H1 (cell line): ENCODE measurements around the gene CHPT1. TPM values are rescaled to one million over a fixed set of nuclear protein-coding genes. Genes with fewer than 3 reads are reported as not detected.
"Not testable (repeated sequence)": the region's sequence is repeated elsewhere in the genome, so short reads cannot be mapped to it uniquely, and the experiment has no call there.

Experiments used
- CTCF ChIA-PET: fragments of 300-600 bp; sonication (Branson Sonifier 250); formaldehyde crosslinking; loops from one replicate; lab custom pipeline; 2021; ENCODE audit not compliant: partially characterized antibody; lab: Charles Lee
- POLR2A ChIA-PET: fragments of 300-600 bp; sonication (Branson Sonifier 250); formaldehyde crosslinking; loops from one replicate; lab custom pipeline; 2021; ENCODE audit warnings: inconsistent platforms; ENCODE audit not compliant: partially characterized antibody; lab: Charles Lee
- DNase-seq, 2 experiments: peaks; one replicate each; pipeline versions ENCODE4 v3.0.0 to v3.0.0-alpha.2; 2010 to 2022; ENCODE audit warnings: low spot score in 2 of 2, low read depth in 1 of 2, mixed read lengths in 1 of 2
- FAIRE-seq: peaks from 2 replicates; lab custom pipeline; 2011; peaks lifted over from hg19 to GRCh38; lab: Jason Lieb, UNC
- H2AFZ ChIP-seq: 2 replicates; pipeline ENCODE4 v1.8.1; 2012; ENCODE audit warnings: low read length, inconsistent platforms
- H2AK5ac ChIP-seq: 2 replicates; pipeline ENCODE4 v1.6.1; 2013; ENCODE audit warnings: low read depth, low read length
- H2BK120ac ChIP-seq: replicated peaks from 2 replicates; pipeline ENCODE3; 2013; ENCODE audit warnings: low read depth, low read length, inconsistent platforms
- H2BK12ac ChIP-seq: 2 replicates; pipeline ENCODE4 v1.6.1; 2013; ENCODE audit warnings: low read depth, low read length
- H2BK15ac ChIP-seq: 2 replicates; pipeline ENCODE4 v1.6.1; 2013; ENCODE audit warnings: low read length
- H2BK20ac ChIP-seq: 2 replicates; pipeline ENCODE4 v1.6.1; 2013; ENCODE audit warnings: low read length
- H2BK5ac ChIP-seq: 2 replicates; pipeline ENCODE4 v1.6.1; 2013; ENCODE audit warnings: low read depth, low read length
- H3K14ac ChIP-seq: 2 replicates; pipeline ENCODE4 v1.6.1; 2013; ENCODE audit warnings: inconsistent platforms; ENCODE audit not compliant: insufficient read length
- H3K18ac ChIP-seq: 2 replicates; pipeline ENCODE4 v1.6.1; 2013; ENCODE audit warnings: low read length; ENCODE audit errors: extremely low read depth
- H3K23ac ChIP-seq: 2 replicates; pipeline ENCODE4 v1.6.1; 2013; ENCODE audit warnings: inconsistent platforms; ENCODE audit not compliant: insufficient read length
- H3K23me2 ChIP-seq: 2 replicates; pipeline ENCODE4 v1.6.1; 2013; ENCODE audit warnings: low read depth, low read length
- H3K27ac ChIP-seq: 2 replicates; pipeline ENCODE4 v1.6.1; 2011; ENCODE audit warnings: low read depth, low read length, inconsistent platforms
- H3K27me3 ChIP-seq, 4 experiments: replicated peaks in 1 of 4; 1 replicate in 1 of 4; 2 replicates in 3 of 4; pipeline versions ENCODE4 v1.6.1 to v1.8.1; 2011 to 2013; ENCODE audit warnings: low read length in 3 of 4, mild to moderate bottlenecking in 3 of 4, inconsistent platforms in 2 of 4, mixed read lengths in 2 of 4, moderate library complexity in 1 of 4; ENCODE audit not compliant: control insufficient read depth in 3 of 4, insufficient read depth in 3 of 4; ENCODE audit errors: extremely low read depth in 1 of 4
- H3K36me3 ChIP-seq, 4 experiments: 2 replicates each; pipeline versions ENCODE4 v1.6.1 to v1.8.1; 2011 to 2013; ENCODE audit warnings: mild to moderate bottlenecking in 4 of 4, low read length in 3 of 4, moderate library complexity in 2 of 4, control low read depth in 1 of 4, inconsistent platforms in 1 of 4; ENCODE audit not compliant: insufficient read depth in 4 of 4, control insufficient read depth in 2 of 4
- H3K4ac ChIP-seq: replicated peaks from 2 replicates; pipeline ENCODE3; 2013; ENCODE audit warnings: low read length, low read depth, mixed read lengths, inconsistent platforms; ENCODE audit not compliant: insufficient read length
- H3K4me1 ChIP-seq, 4 experiments: replicated peaks in 1 of 4; 1 replicate in 1 of 4; 2 replicates in 3 of 4; pipeline versions ENCODE4 v1.6.1 to v1.8.1; 2011 to 2013; ENCODE audit warnings: low read length in 3 of 4, inconsistent platforms in 2 of 4, mixed read lengths in 1 of 4; ENCODE audit not compliant: insufficient read depth in 4 of 4, control insufficient read depth in 3 of 4
- H3K4me2 ChIP-seq, 2 experiments: 2 replicates each; pipeline versions ENCODE4 v1.6.1 to v1.8.1; 2011 to 2013; ENCODE audit warnings: low read depth in 2 of 2, low read length in 2 of 2, control low read depth in 1 of 2, inconsistent platforms in 1 of 2, mild to moderate bottlenecking in 1 of 2; ENCODE audit not compliant: insufficient read depth in 1 of 2
- H3K4me3 ChIP-seq, 4 experiments: fragments of 200-600, 300-600 bp in 1 of 4; sonication (generic), shearing (Covaris generic), sonication (Bioruptor Twin) in 1 of 4; 2 replicates each; pipeline versions ENCODE4 v1.5.1 to v1.8.1; 2011 to 2016; ENCODE audit warnings: low read length in 4 of 4, low read depth in 3 of 4, control low read depth in 2 of 4, inconsistent platforms in 2 of 4, mild to moderate bottlenecking in 2 of 4, mixed read lengths in 1 of 4, moderate library complexity in 1 of 4; ENCODE audit not compliant: insufficient read depth in 2 of 4; ENCODE audit errors: extremely low read depth in 1 of 4
- H3K56ac ChIP-seq: replicated peaks from 2 replicates; pipeline ENCODE3; 2013; ENCODE audit warnings: low read depth, mild to moderate bottlenecking, mixed read lengths, low read length, inconsistent platforms; ENCODE audit not compliant: insufficient read length
- H3K79me1 ChIP-seq: 2 replicates; pipeline ENCODE4 v1.6.1; 2013; ENCODE audit warnings: low read depth, low read length, control low read depth
- H3K79me2 ChIP-seq, 2 experiments: 2 replicates each; pipeline versions ENCODE4 v1.6.1 to v1.8.1; 2012 to 2013; ENCODE audit warnings: low read length in 2 of 2, mild to moderate bottlenecking in 2 of 2, inconsistent platforms in 1 of 2; ENCODE audit not compliant: insufficient read depth in 2 of 2, control insufficient read depth in 1 of 2
- H3K9ac ChIP-seq, 4 experiments: replicated peaks in 1 of 4; 1 replicate in 1 of 4; 2 replicates in 3 of 4; pipeline versions ENCODE4 v1.6.1 to v1.8.1; 2011 to 2013; ENCODE audit warnings: low read depth in 3 of 4, low read length in 3 of 4, control low read depth in 2 of 4, mild to moderate bottlenecking in 2 of 4, moderate library complexity in 2 of 4, inconsistent platforms in 1 of 4; ENCODE audit errors: extremely low read depth in 1 of 4
- H3K9me3 ChIP-seq, 2 experiments: 2 replicates each; pipeline versions ENCODE4 v1.6.1 to v1.8.1; 2012 to 2013; ENCODE audit warnings: mild to moderate bottlenecking in 2 of 2, moderate library complexity in 2 of 2, control low read depth in 1 of 2, inconsistent platforms in 1 of 2, low read depth in 1 of 2, low read length in 1 of 2, mixed read lengths in 1 of 2; ENCODE audit not compliant: insufficient read depth in 2 of 2
- H4K20me1 ChIP-seq, 2 experiments: replicated peaks in 1 of 2; 2 replicates each; pipeline versions ENCODE3 to v1.8.1; 2011 to 2013; ENCODE audit warnings: inconsistent platforms in 2 of 2, low read length in 2 of 2, mild to moderate bottlenecking in 1 of 2; ENCODE audit not compliant: insufficient read depth in 2 of 2, control insufficient read depth in 1 of 2
- H4K5ac ChIP-seq: 2 replicates; pipeline ENCODE4 v1.6.1; 2013; ENCODE audit warnings: low read length, low read depth, mixed read lengths, inconsistent platforms; ENCODE audit not compliant: insufficient read length
- H4K8ac ChIP-seq: 2 replicates; pipeline ENCODE4 v1.8.0; 2013; ENCODE audit warnings: mild to moderate bottlenecking, moderate library complexity, low read length, inconsistent platforms; ENCODE audit not compliant: insufficient read depth; ENCODE audit errors: extremely low read depth
- H4K91ac ChIP-seq: replicated peaks from 2 replicates; pipeline ENCODE3; 2013; ENCODE audit warnings: low read length, mixed read lengths, inconsistent platforms; ENCODE audit not compliant: insufficient read length
- WGBS, 2 experiments: shearing (Covaris generic) in 1 of 2; methylation state at CpG; one replicate each; pipeline versions ENCODE4 v1.1.6 to v1.1.7; 2013 to 2015; ENCODE audit warnings: low lambda C conversion rate in 2 of 2, mixed read lengths in 2 of 2, inconsistent platforms in 1 of 2, low coverage in 1 of 2, missing lambda C conversion rate in 1 of 2; ENCODE audit not compliant: insufficient replicate concordance in 2 of 2, insufficient coverage in 1 of 2, insufficient read length in 1 of 2; ENCODE audit errors: extremely low coverage in 1 of 2, missing lambda C conversion rate in 1 of 2; 5-methylcytosine and 5-hydroxymethylcytosine counted together
- polyA plus RNA-seq, 7 experiments: library from polyadenylated mRNA; depleted of rRNA in 3 of 7; stranded (reverse) in 5 of 7; unstranded in 2 of 7; fragments of >200 nt in 5 of 7; fragments of 200-250 nt in 2 of 7; gene quantifications; 1 replicate in 5 of 7; 2 replicates in 1 of 7; 4 replicates in 1 of 7; pipeline versions ENCODE4 v1.2.1 to v1.2.3, GENCODE V29; 2011 to 2013; ENCODE audit warnings: missing spikeins in 2 of 7, mixed read lengths in 2 of 7
- total RNA-seq: library from RNA; stranded (reverse); fragmentation: NEBNext Ultra II Directional; extraction: Animal tissue kit (Norgen Biotek cat#: 25700); gene quantifications from 2 replicates; pipeline ENCODE4 v1.2.1, GENCODE V29; 2021

CHPT1 gene
- total and polyA plus RNA-seq, 2 of the 8 experiments (the other 6 are each of a cell fraction or from before 2014, with no cell fraction given): 13.3 to 22.5 TPM

DNA sequence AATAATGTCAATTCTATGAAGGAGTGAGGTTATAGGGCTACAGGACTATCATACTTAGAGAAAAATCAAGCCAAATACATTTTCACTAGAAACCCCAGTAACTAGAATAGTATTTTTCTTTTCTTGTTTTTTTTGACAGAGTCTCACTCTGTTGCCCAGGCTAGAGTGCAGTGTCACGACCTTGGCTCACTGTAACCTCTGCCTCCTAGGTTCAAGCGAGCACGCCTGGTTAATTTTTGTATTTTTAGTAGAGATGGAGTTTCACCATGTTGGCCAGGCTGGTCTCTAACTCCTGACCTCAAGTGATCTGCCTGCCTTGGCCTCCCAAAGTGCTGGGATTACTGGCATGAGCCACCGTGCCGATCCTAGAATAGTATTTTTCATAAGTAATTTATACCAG, 37.0 kb downstream of the CHPT1 start:
- H2AFZ ChIP-seq, H3K23me2 ChIP-seq, H3K23ac ChIP-seq, H3K9ac ChIP-seq, H3K4me1 ChIP-seq, H3K9me3 ChIP-seq, H3K14ac ChIP-seq, H3K36me3 ChIP-seq, H3K4me2 ChIP-seq, DNase-seq, H2AK5ac ChIP-seq, H4K8ac ChIP-seq, H2BK20ac ChIP-seq, FAIRE-seq, H2BK15ac ChIP-seq, H3K18ac ChIP-seq, POLR2A ChIA-PET, H3K79me2 ChIP-seq, H2BK5ac ChIP-seq, H4K91ac ChIP-seq, H3K56ac ChIP-seq, H3K27ac ChIP-seq, H3K27me3 ChIP-seq, H2BK12ac ChIP-seq, H2BK120ac ChIP-seq, H3K79me1 ChIP-seq, H4K5ac ChIP-seq, H3K4ac ChIP-seq, CTCF ChIA-PET, H3K4me3 ChIP-seq, H4K20me1 ChIP-seq: not testable (repeated sequence)
- WGBS, 2 experiments: 95% methylated on average over 5 of the region's 5 CpGs; no CpG with 5 or more reads in 1 of the 2 experiments
